H9 (cell line): ENCODE data around the gene KCNQ2. TPM values are rescaled to one million over a fixed set of nuclear protein-coding genes. Genes with fewer than 3 reads are reported as not detected.

Experiments used
- DNase-seq: peaks from one replicate; pipeline ENCODE4 v3.0.0-alpha.2; 2017
- H2AFZ ChIP-seq: one replicate; pipeline ENCODE4 v1.6.1; 2013; ENCODE audit warnings: mild to moderate bottlenecking, low read length, control low read depth, moderate library complexity
- H2AK5ac ChIP-seq: 2 replicates; pipeline ENCODE4 v1.6.1; 2013; ENCODE audit warnings: low read length, control low read depth, mixed read lengths; ENCODE audit not compliant: insufficient read length
- H2BK120ac ChIP-seq: one replicate; pipeline ENCODE4 v1.6.1; 2013; ENCODE audit warnings: low read depth, mild to moderate bottlenecking, low read length, control low read depth, inconsistent platforms; ENCODE audit not compliant: poor library complexity, severe bottlenecking
- H2BK12ac ChIP-seq: 2 replicates; pipeline ENCODE4 v1.6.1; 2013; ENCODE audit warnings: low read length, control low read depth, mixed read lengths, low read depth; ENCODE audit not compliant: insufficient read length
- H2BK15ac ChIP-seq: 2 replicates; pipeline ENCODE4 v1.6.1; 2013; ENCODE audit warnings: low read depth, low read length, control low read depth
- H2BK20ac ChIP-seq: one replicate; pipeline ENCODE4 v1.6.1; 2013; ENCODE audit warnings: low read depth, mild to moderate bottlenecking, low read length, control low read depth, inconsistent platforms; ENCODE audit not compliant: poor library complexity, severe bottlenecking
- H2BK5ac ChIP-seq: 2 replicates; pipeline ENCODE4 v1.6.1; 2013; ENCODE audit warnings: low read length, control low read depth, mixed read lengths; ENCODE audit not compliant: insufficient read length
- H3K14ac ChIP-seq: 2 replicates; pipeline ENCODE4 v1.6.1; 2013; ENCODE audit warnings: low read length, control low read depth; ENCODE audit not compliant: insufficient read depth
- H3K18ac ChIP-seq: 2 replicates; pipeline ENCODE4 v1.6.1; 2013; ENCODE audit warnings: low read depth, mild to moderate bottlenecking, mixed read lengths, low read length, control low read depth; ENCODE audit not compliant: insufficient read length
- H3K23ac ChIP-seq: 2 replicates; pipeline ENCODE4 v1.6.1; 2013; ENCODE audit warnings: low read length, control low read depth, mixed read lengths, low read depth; ENCODE audit not compliant: insufficient read length
- H3K23me2 ChIP-seq: 2 replicates; pipeline ENCODE4 v1.6.1; 2013; ENCODE audit warnings: low read depth, mild to moderate bottlenecking, mixed read lengths, low read length, control low read depth; ENCODE audit not compliant: insufficient read length, poor library complexity, severe bottlenecking
- H3K27ac ChIP-seq: 2 replicates; pipeline ENCODE4 v1.5.1; 2013; ENCODE audit warnings: low read length, control low read depth, mixed read lengths, low read depth; ENCODE audit not compliant: insufficient read length
- H3K27me3 ChIP-seq: 2 replicates; pipeline ENCODE4 v1.6.1; 2013; ENCODE audit warnings: low read length, control low read depth, inconsistent platforms; ENCODE audit not compliant: insufficient read depth
- H3K4ac ChIP-seq: 2 replicates; pipeline ENCODE4 v1.6.1; 2013; ENCODE audit warnings: low read depth, mild to moderate bottlenecking, control low read depth, inconsistent platforms, low read length, moderate library complexity
- H3K4me1 ChIP-seq: 2 replicates; pipeline ENCODE4 v1.6.1; 2013; ENCODE audit warnings: low read length, control low read depth, inconsistent platforms; ENCODE audit not compliant: insufficient read depth
- H3K4me2 ChIP-seq: 2 replicates; pipeline ENCODE4 v1.6.1; 2013; ENCODE audit warnings: low read length, control low read depth, mixed read lengths; ENCODE audit not compliant: insufficient read length, insufficient read depth
- H3K56ac ChIP-seq: 2 replicates; pipeline ENCODE4 v1.6.1; 2013; ENCODE audit warnings: low read depth, mild to moderate bottlenecking, mixed read lengths, low read length, control low read depth; ENCODE audit not compliant: insufficient read length
- H3K79me1 ChIP-seq: 2 replicates; pipeline ENCODE4 v1.6.1; 2013; ENCODE audit warnings: low read depth, mild to moderate bottlenecking, moderate library complexity, low read length, control low read depth, inconsistent platforms; ENCODE audit not compliant: insufficient read depth, poor library complexity, severe bottlenecking
- H3K79me2 ChIP-seq: 2 replicates; pipeline ENCODE4 v1.6.1; 2013; ENCODE audit warnings: low read length, control low read depth, inconsistent platforms; ENCODE audit not compliant: insufficient read depth
- H3K9ac ChIP-seq: 2 replicates; pipeline ENCODE4 v1.6.1; 2013; ENCODE audit warnings: low read length, control low read depth, mixed read lengths; ENCODE audit not compliant: insufficient read length; ENCODE audit errors: extremely low read depth
- H3K9me3 ChIP-seq: one replicate; pipeline ENCODE4 v1.6.1; 2013; ENCODE audit warnings: low read depth, low read length, inconsistent platforms; ENCODE audit not compliant: control insufficient read depth
- H3T11ph ChIP-seq: one replicate; pipeline ENCODE4 v1.6.1; 2013; ENCODE audit warnings: mild to moderate bottlenecking, low read length, control low read depth, inconsistent platforms
- H4K20me1 ChIP-seq: one replicate; pipeline ENCODE4 v1.6.1; 2013; ENCODE audit not compliant: control insufficient read depth, insufficient read length, insufficient read depth
- H4K5ac ChIP-seq: 2 replicates; pipeline ENCODE4 v1.6.1; 2013; ENCODE audit warnings: low read depth, mild to moderate bottlenecking, mixed read lengths, low read length, control low read depth; ENCODE audit not compliant: insufficient read length
- H4K8ac ChIP-seq: replicated peaks from 2 replicates; pipeline ENCODE4 v1.6.1; 2013; ENCODE audit warnings: low read length, control low read depth, mixed read lengths, low read depth; ENCODE audit not compliant: insufficient read length
- H4K91ac ChIP-seq: 2 replicates; pipeline ENCODE4 v1.6.1; 2013; ENCODE audit warnings: low read depth, mild to moderate bottlenecking, moderate library complexity, mixed read lengths, low read length, control low read depth; ENCODE audit not compliant: insufficient read length
- H3K27ac Mint-ChIP-seq, 3 experiments: 2 replicates in 2 of 3; 3 replicates in 1 of 3; pipeline ENCODE4 v1.8.0; 2020 to 2021; ENCODE audit warnings: mixed read lengths in 3 of 3, mild to moderate bottlenecking in 1 of 3, moderate library complexity in 1 of 3
- H3K27me3 Mint-ChIP-seq: 2 replicates; pipeline ENCODE4 v1.8.0; 2021; ENCODE audit warnings: low read depth, mild to moderate bottlenecking, moderate library complexity, mixed read lengths
- H3K36me3 Mint-ChIP-seq, 3 experiments: 2 replicates in 2 of 3; 3 replicates in 1 of 3; pipeline ENCODE4 v1.8.0; 2020 to 2021; ENCODE audit warnings: low read depth in 3 of 3, mixed read lengths in 3 of 3; ENCODE audit not compliant: insufficient read depth in 1 of 3
- H3K4me1 Mint-ChIP-seq, 2 experiments: 2 replicates each; pipeline ENCODE4 v1.8.0; 2020; ENCODE audit warnings: mixed read lengths in 2 of 2
- H3K4me3 Mint-ChIP-seq, 2 experiments: 2 replicates in 1 of 2; 3 replicates in 1 of 2; pipeline ENCODE4 v1.8.0; 2020 to 2021; ENCODE audit warnings: mild to moderate bottlenecking in 2 of 2, mixed read lengths in 2 of 2, moderate library complexity in 1 of 2
- H3K9me3 Mint-ChIP-seq, 2 experiments: 2 replicates in 1 of 2; 3 replicates in 1 of 2; pipeline ENCODE4 v1.8.0; 2020; ENCODE audit warnings: mild to moderate bottlenecking in 2 of 2, mixed read lengths in 2 of 2, moderate library complexity in 1 of 2
- CTCF ChIP-seq: fragments of 200-600 bp; sonication (generic); conservative IDR thresholded peaks from 3 replicates; pipeline ENCODE4 v1.8.0; 2021; ENCODE audit warnings: antibody characterized with exemption, mild to moderate bottlenecking
- WGBS: extraction: QIAGEN DNeasy Blood & Tissue Kit; methylation state at CpG from one replicate; pipeline ENCODE4 v1.1.7; 2013; ENCODE audit warnings: missing lambda C conversion rate, low lambda C conversion rate, mixed read lengths; ENCODE audit not compliant: insufficient read length; ENCODE audit errors: extremely low coverage; 5-methylcytosine and 5-hydroxymethylcytosine counted together
- total RNA-seq: library from RNA; stranded (reverse); gene quantifications from 2 replicates; pipeline ENCODE4 v1.2.1, GENCODE V29; 2021

Gene KCNQ2
- total RNA-seq, 1 experiment from 2014 or later, result 69.2 TPM

- H4K5ac ChIP-seq, result no peak overlapping the region
- H3K36me3 Mint-ChIP-seq, result no peaks in the 10 kb centered on the region
- H3K9ac ChIP-seq, result no peak overlapping the region
- no peak overlapping the region for H2BK15ac ChIP-seq
- H3K9me3 Mint-ChIP-seq, result peaks cover 0 to 5% of the 10 kb centered on the region in 2 experiments; a peak in 1 of 5 replicates
- H3K9me3 ChIP-seq, result no peaks in the 10 kb centered on the region
- H4K8ac ChIP-seq, result no peak overlapping the region
- no peak overlapping the region for H3K23ac ChIP-seq
- no peak for DNase-seq
- H3K4me3 Mint-ChIP-seq, result no peak overlapping the region
- H3K18ac ChIP-seq, result no peak overlapping the region
- no peak overlapping the region for H3K27ac ChIP-seq
- no peaks in the 10 kb centered on the region for H3K27me3 ChIP-seq
- H2AK5ac ChIP-seq, result no peak overlapping the region
- H3K23me2 ChIP-seq, result no peaks in the 10 kb centered on the region
- H3K79me1 ChIP-seq, result no peaks in the 10 kb centered on the region
- no peak overlapping the region for H3K4ac ChIP-seq
- H3K56ac ChIP-seq, result no peak overlapping the region
- H2BK12ac ChIP-seq, result no peak overlapping the region
- H3T11ph ChIP-seq, result no peak overlapping the region
- no peaks in the 10 kb centered on the region; the same call in none of the 2 replicates for H3K27me3 Mint-ChIP-seq
- TF ChIP-seq CTCF, result no peak
- H2BK120ac ChIP-seq, result no peak overlapping the region
- H4K20me1 ChIP-seq, result no peaks in the 10 kb centered on the region
- H3K4me2 ChIP-seq, result no peak overlapping the region
- no CpG with 5 or more reads among the region's 12 CpGs for WGBS
- H3K79me2 ChIP-seq, result no peaks in the 10 kb centered on the region
- H3K14ac ChIP-seq, result no peak overlapping the region; the same call in 1 of the 2 replicates
- no peak overlapping the region for H2BK20ac ChIP-seq
- no peak overlapping the region for H3K27ac Mint-ChIP-seq
- H2BK5ac ChIP-seq, result no peak overlapping the region
- peaks cover 4% of the 10 kb centered on the region; the same call in 1 of the 2 replicates for H3K4me1 ChIP-seq
- no peak overlapping the region for H2AFZ ChIP-seq
- H4K91ac ChIP-seq, result no peak overlapping the region
- H3K4me1 Mint-ChIP-seq, result peaks cover 18 to 35% of the 10 kb centered on the region in 2 experiments
Observed at GRCh38 chr20:63374504-63374903, 98.0 kb downstream of the KCNQ2 start.
